ENCODE measurements around the gene UBE2Q1.

DNA sequence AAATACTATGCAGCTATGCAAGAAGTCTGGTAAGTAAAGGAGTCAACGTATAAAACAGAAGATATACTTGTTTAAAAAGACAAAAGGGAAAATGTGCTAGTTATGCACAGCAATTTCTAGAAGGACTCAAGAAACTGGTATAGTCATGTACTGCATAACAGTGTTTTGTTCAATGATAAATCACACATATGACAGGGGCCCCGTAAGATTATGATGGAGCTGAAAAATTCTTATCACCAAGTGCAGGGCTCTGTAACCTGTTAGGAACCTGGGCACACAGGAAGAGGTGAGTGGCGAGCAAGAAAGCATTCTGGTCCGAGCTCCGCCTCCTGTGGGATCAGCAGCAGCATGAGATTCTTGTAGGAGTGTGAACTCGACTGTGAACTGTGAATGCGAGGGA is 36.3 kb upstream of the UBE2Q1 start:
- TF ChIP-seq CTCF (conservative IDR thresholded peaks at IDR 0.05 in 1 of 2, IDR thresholded peaks at IDR 0.05 in 1 of 2; ENCODE audit: low read depth in 1 of 2, low read length in 2 of 2) (no peak), EZH2 (IDR thresholded peaks at IDR 0.05; ENCODE audit: low read length, missing control alignments) (no peak)

All from fibroblast of lung (primary cell).